GM12865 (cell line): ENCODE measurements around the gene PLP2.

Experiments used
- DNase-seq: peaks from one replicate; pipeline ENCODE4 v3.0.0; 2010; ENCODE audit warnings: low read depth
- H3K4me3 ChIP-seq: 2 replicates; pipeline ENCODE4 v1.5.1; 2011; ENCODE audit warnings: mild to moderate bottlenecking, low read depth, low read length, control low read depth
- CTCF ChIP-seq: IDR thresholded peaks from 2 replicates; pipeline ENCODE4 v1.5.1; 2011; ENCODE audit warnings: low read length, control low read depth, low read depth, inconsistent platforms; ENCODE audit not compliant: insufficient read depth; ENCODE audit errors: missing control alignments

Gene PLP2

GRCh38 chrX:49188468-49189076, 16.9 kb downstream of the PLP2 start:
- no peak for DNase-seq
- no peak for TF ChIP-seq CTCF
- no peak overlapping the region for H3K4me3 ChIP-seq

GRCh38 chrX:49189606-49190005, 17.9 kb downstream of the PLP2 start:
- peak overlapping the region; percentile 58 for H3K4me3 ChIP-seq
- no peak for DNase-seq
- TF ChIP-seq CTCF: no peak

GRCh38 chrX:49190821-49191573, 19.3 kb downstream of the PLP2 start:
- H3K4me3 ChIP-seq: peak overlapping the region; percentile 81
- TF ChIP-seq CTCF: no peak
- DNase-seq: peak; percentile 99

GRCh38 chrX:49191574-49192011, 19.9 kb downstream of the PLP2 start:
- peak overlapping the region; percentile 81 for H3K4me3 ChIP-seq
- DNase-seq: peak; percentile 41
- no peak for TF ChIP-seq CTCF

- peak; percentile 61 for TF ChIP-seq CTCF
- peak; percentile 56 for DNase-seq
- no peak overlapping the region for H3K4me3 ChIP-seq
Observed at GRCh38 chrX:49192722-49193328, 21.1 kb downstream of the PLP2 start.

- H3K4me3 ChIP-seq: no peak overlapping the region
- TF ChIP-seq CTCF: no peak
- DNase-seq: no peak
Observed at GRCh38 chrX:49193542-49193964, 21.9 kb downstream of the PLP2 start.
